Coronary artery (tissue), 2 donors: ENCODE data around the gene ZBTB48.

Experiments
- DNase-seq: peaks from one replicate; pipeline ENCODE4 v3.0.0-alpha.2; 2017; ENCODE audit warnings: low spot score
- H3K27ac ChIP-seq, 2 donors: fragments of 200-600 bp; sonication (generic); one replicate each; pipeline ENCODE4 v1.5.1; 2016 to 2019
- H3K4me3 ChIP-seq: fragments of 200-600 bp; sonication (generic); 2 replicates; pipeline ENCODE4 v1.5.1; 2016; ENCODE audit warnings: mild to moderate bottlenecking, moderate library complexity
- CTCF ChIP-seq: fragments of 200-600 bp; sonication (generic); IDR thresholded peaks from one replicate; pipeline ENCODE4 v1.5.1; 2019; ENCODE audit warnings: antibody characterized with exemption

The ZBTB48 gene

DNA sequence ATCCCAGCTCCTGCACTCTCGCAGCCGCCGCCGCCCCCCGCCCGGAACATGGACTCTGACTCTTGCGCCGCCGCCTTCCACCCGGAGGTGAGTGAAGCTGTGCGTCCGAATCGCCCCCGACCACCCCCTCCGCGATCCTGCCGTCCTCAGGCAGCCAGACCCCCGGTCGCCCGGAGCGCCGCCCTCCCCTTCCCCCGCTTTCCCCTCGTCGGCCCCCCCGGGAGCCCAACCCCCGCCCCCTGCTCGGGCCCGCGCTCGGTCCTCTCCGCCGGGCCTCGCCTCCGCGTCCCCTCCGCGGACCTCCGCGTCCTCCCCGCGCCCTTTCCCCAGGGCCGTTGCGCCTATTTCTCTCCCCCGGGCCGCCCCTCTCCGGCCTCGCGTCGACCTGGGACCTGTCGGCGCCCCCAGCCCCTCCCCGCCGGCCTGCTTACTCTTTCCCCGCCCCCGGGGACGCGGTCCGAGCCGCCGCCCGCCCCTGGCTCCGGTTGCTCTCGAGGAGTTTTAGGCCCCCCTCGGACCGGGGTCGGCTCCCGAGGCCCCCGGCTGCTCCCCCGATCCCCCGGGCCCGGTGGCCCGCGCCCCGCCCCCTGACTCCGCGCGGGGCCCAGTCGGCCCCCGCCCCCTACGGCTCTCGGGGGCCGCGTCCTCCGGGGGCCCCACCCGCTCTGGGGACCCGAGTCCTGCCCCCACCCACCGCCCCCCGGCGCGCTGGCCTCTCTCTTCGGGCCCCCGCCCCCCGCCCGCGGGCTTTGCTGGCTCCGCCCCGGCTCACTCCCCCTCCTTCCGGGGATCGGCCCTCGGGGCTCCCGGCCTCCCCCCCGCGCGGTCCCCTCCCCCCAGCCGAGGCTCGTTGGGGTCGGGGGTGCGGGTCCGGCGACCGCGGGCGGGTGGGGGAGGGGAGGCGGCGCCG, 34.5 kb downstream of the ZBTB48 start:
- DNase-seq: no peak
- H3K27ac ChIP-seq: peak overlapping the region; percentile 95 to 99
- H3K4me3 ChIP-seq: peak overlapping the region; percentile 100
- TF ChIP-seq CTCF: no peak

- no peak for DNase-seq
- no peak for TF ChIP-seq CTCF
- peak overlapping the region; percentile 95 to 99 for H3K27ac ChIP-seq
Observed at GRCh38 chr1:6614929-6615785, 35.4 kb downstream of the ZBTB48 start.

GRCh38 chr1:6619045-6619444, 39.3 kb downstream of the ZBTB48 start:
- TF ChIP-seq CTCF: no peak
- no peak for DNase-seq
- Histone ChIP-seq H3K27ac (no peak overlapping the region), H3K4me3 (no peak overlapping the region)

More at GRCh38 chr1:6614929-6615785, 35.4 kb downstream of the ZBTB48 start:
- H3K4me3 ChIP-seq: peak overlapping the region; percentile 100

DNA sequence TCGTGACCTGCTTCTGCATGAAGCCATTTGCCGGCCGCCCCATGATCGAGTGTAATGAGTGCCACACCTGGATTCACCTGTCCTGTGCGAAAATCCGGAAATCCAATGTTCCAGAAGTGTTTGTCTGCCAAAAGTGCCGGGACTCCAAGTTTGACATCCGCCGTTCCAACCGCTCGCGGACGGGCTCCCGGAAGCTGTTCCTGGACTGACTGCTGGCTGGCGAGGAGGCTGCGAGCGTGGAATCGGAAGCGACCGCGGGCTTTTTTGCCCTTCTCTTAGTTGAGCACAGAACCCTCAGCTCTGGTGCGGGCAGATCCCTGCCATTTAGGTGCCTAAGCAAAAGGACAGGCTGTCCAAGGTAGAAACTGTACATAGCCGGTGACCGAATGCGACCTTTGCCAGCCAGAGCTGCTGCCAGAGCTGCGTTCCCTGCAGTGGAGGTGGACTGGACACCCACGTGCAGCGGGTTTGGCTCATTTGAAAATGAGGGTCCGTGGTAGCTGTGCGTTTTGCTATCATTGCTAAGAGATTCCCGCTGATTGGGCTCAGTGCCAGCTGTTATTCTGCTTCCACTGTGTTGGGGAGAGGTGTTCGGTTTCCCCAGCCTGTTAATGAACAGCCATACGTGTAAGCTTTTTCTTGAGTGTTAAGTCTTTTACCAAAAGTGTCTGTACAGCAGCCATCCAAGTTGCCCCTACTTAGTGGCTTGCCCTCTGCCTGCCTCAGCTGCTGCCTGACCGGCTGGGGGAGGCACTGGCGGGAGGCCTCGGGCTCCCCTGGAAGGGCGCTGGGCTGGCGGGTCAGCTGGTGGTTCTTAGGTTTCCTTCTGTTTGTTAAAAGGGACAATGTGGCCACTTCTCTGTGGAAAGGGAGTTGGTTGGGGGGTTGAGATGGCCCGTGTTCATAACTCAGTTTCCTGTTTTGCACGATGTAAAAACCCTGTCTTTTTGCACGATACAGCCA, 41.9 kb downstream of the ZBTB48 start:
- H3K4me3 ChIP-seq: no peak overlapping the region
- no peak for DNase-seq
- no peak overlapping the region for H3K27ac ChIP-seq
- TF ChIP-seq CTCF: no peak

GRCh38 chr1:6622396-6623152, 42.8 kb downstream of the ZBTB48 start:
- H3K27ac ChIP-seq: no peak overlapping the region
- no peak overlapping the region for H3K4me3 ChIP-seq
- DNase-seq: no peak
- TF ChIP-seq CTCF: no peak
